SK-N-MC (cell line): ENCODE results near the gene CPN2.

Experiments
- EZH2 ChIP-seq: fragments of 200-600 bp; sonication (generic); IDR thresholded peaks from one replicate; pipeline ENCODE4 v1.6.1; 2017; ENCODE audit warnings: antibody characterized with exemption
- FOXP2 ChIP-seq: optimal IDR thresholded peaks from 2 replicates; pipeline ENCODE3; 2011; ENCODE audit warnings: mild to moderate bottlenecking, moderate library complexity; ENCODE audit not compliant: insufficient read depth; ENCODE audit errors: extremely low read length, control extremely low read depth
- POLR2AphosphoS5 ChIP-seq: IDR thresholded peaks from 2 replicates; pipeline ENCODE4 v1.6.1; 2012; ENCODE audit warnings: mild to moderate bottlenecking, low read depth, low read length, borderline replicate concordance

DNA sequence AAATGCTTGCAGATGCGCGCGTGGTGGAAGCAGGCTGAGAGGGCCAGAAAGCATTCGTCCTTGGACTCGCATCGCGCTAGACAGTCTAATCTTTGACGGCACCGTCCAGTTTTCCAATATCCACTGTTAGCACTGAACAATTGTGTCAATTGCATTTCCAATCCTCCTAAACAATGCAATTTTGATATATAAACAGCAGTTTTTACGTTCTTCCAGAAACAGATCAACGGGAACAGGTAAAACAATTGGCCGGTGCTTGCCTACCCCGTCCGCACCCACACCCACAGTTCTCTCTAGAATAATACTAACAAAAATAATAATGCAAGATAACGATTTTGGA is 17.2 kb downstream of the CPN2 start:
- no peak for TF ChIP-seq FOXP2
- TF ChIP-seq EZH2: no peak
- no peak; the same call in 1 of the 2 replicates for TF ChIP-seq POLR2AphosphoS5
